A549 (cell line): ENCODE data around the gene ZNF165.

ENCODE experiments used
- ATOH8 ChIP-seq: fragments of 250-450 bp; sonication (Bioruptor Pico); IDR thresholded peaks from 2 replicates; pipeline ENCODE4 v1.5.0; 2020; ENCODE audit warnings: low read depth, mild to moderate bottlenecking, moderate library complexity
- CBX2 ChIP-seq: fragments of 200-600 bp; sonication (generic); IDR thresholded peaks from 2 replicates; pipeline ENCODE4 v1.6.1; 2016; ENCODE audit warnings: low read depth, mild to moderate bottlenecking, borderline replicate concordance
- CBX8 ChIP-seq: fragments of 200-600 bp; sonication (generic); IDR thresholded peaks from 2 replicates; pipeline ENCODE4 v1.6.1; 2016
- CEBPB ChIP-seq, 2 experiments: fragments of >200 bp in 1 of 2; sonication (Bioruptor Twin) in 1 of 2; formaldehyde crosslinking in 1 of 2; IDR thresholded peaks; 2 replicates each; pipeline ENCODE4 v1.6.1; 2012 to 2016
- CTCF ChIP-seq: fragments of >200 bp; sonication (Bioruptor Twin); formaldehyde crosslinking; IDR thresholded peaks from 3 replicates; pipeline ENCODE4 v1.5.1; 2016
- EP300 ChIP-seq, 2 experiments: fragments of >200 bp; sonication (Bioruptor Twin); formaldehyde crosslinking; IDR thresholded peaks; 2 replicates in 1 of 2; 3 replicates in 1 of 2; pipeline ENCODE4 v1.6.1; 2016 to 2017
- FOSL2 ChIP-seq, 2 experiments: fragments of 450-650 bp in 1 of 2; fragments of >200 bp in 1 of 2; sonication (Bioruptor Twin) in 1 of 2; formaldehyde crosslinking; IDR thresholded peaks; 2 replicates each; pipeline versions ENCODE4 v1.5.0 to v1.6.1; 2016 to 2020; ENCODE audit warnings: mild to moderate bottlenecking in 1 of 2, moderate library complexity in 1 of 2
- POLR2A ChIP-seq: IDR thresholded peaks from 2 replicates; pipeline ENCODE4 v1.6.1; 2012; ENCODE audit warnings: mild to moderate bottlenecking, low read length
- RCOR1 ChIP-seq: fragments of 150-350 bp; IDR thresholded peaks from 2 replicates; pipeline ENCODE4 v1.6.1; 2014; ENCODE audit warnings: antibody characterized with exemption, low read length, low read depth
- REST ChIP-seq: fragments of 200-600 bp; sonication (generic); IDR thresholded peaks from 2 replicates; pipeline ENCODE4 v1.6.1; 2016; ENCODE audit warnings: antibody characterized with exemption, mild to moderate bottlenecking, moderate library complexity

- TF ChIP-seq CTCF: no peak
- no peak for TF ChIP-seq POLR2A
- TF ChIP-seq EP300 (IDR thresholded peaks at IDR 0.05): no peak
- TF ChIP-seq CEBPB (IDR thresholded peaks at IDR 0.05): no peak
- TF ChIP-seq CBX2: no peak
- no peak for TF ChIP-seq CBX8
- TF ChIP-seq REST: no peak
- no peak for TF ChIP-seq ATOH8
- no peak for TF ChIP-seq FOSL2 (IDR thresholded peaks at IDR 0.05)
- no peak for TF ChIP-seq FOSL2 (CRISPR knock-in tag; IDR thresholded peaks at IDR 0.05)
- TF ChIP-seq RCOR1: no peak
These were observed 37.1 kb downstream of the ZNF165 start for GRCh38 chr6:28117386-28118050.
